ENCODE results near the gene CIDEA.

DNA sequence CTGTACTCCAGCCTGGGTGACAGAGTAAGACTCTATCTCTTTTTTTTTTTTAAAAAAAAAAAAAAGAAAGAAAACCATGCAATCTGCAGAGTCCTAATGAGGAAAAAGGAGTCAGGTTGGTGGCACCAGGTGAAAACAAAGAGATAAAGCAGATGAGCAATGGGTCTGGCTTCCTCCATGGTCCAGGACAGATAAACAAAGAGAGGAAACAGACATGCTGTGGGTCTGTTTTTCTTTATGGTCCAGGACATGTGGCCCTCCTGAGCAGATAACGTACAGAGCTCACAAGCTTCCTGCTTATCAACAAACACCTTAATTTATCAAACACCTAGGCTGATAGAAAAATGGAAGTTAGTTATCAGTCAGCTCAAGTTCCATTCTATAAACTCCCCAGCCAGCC, 29.5 kb downstream of the CIDEA start:
- TF ChIP-seq, protein P1, sequence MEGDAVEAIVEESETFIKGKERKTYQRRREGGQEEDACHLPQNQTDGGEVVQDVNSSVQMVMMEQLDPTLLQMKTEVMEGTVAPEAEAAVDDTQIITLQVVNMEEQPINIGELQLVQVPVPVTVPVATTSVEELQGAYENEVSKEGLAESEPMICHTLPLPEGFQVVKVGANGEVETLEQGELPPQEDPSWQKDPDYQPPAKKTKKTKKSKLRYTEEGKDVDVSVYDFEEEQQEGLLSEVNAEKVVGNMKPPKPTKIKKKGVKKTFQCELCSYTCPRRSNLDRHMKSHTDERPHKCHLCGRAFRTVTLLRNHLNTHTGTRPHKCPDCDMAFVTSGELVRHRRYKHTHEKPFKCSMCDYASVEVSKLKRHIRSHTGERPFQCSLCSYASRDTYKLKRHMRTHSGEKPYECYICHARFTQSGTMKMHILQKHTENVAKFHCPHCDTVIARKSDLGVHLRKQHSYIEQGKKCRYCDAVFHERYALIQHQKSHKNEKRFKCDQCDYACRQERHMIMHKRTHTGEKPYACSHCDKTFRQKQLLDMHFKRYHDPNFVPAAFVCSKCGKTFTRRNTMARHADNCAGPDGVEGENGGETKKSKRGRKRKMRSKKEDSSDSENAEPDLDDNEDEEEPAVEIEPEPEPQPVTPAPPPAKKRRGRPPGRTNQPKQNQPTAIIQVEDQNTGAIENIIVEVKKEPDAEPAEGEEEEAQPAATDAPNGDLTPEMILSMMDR (IDR thresholded peaks at IDR 0.05), result no peak
- no peak for TF ChIP-seq POLR2AphosphoS5 (IDR thresholded peaks at IDR 0.05)
- no peak for TF ChIP-seq POLR2A (IDR thresholded peaks at IDR 0.05)
- TF ChIP-seq EP300 (IDR thresholded peaks at IDR 0.05), result no peak

Measured in stomach (tissue), 4 donors.